HepG2 (cell line): ENCODE measurements around the gene LSS. TPM values are rescaled to one million over a fixed set of nuclear protein-coding genes. Genes with fewer than 3 reads are reported as not detected.
A peak's percentile ranks its signal among the peaks of the same experiment; 100 is the strongest.

ENCODE experiments used
- ATRX ChIP-seq: sonication (generic); formaldehyde crosslinking; IDR thresholded peaks from 2 replicates; pipeline ENCODE4 v1.4.0; 2020; ENCODE audit warnings: missing genetic modification reagents, borderline replicate concordance
- CREM ChIP-seq, 2 experiments: sonication (generic) in 1 of 2; formaldehyde crosslinking in 1 of 2; IDR thresholded peaks; 2 replicates each; pipeline versions ENCODE4 v1.4.0 to v1.6.1; 2016 to 2020; ENCODE audit warnings: antibody characterized with exemption in 1 of 2, mild to moderate bottlenecking in 1 of 2, missing genetic modification reagents in 1 of 2
- EED ChIP-seq: sonication (generic); formaldehyde crosslinking; IDR thresholded peaks from 2 replicates; pipeline ENCODE4 v1.5.0; 2020; ENCODE audit warnings: mild to moderate bottlenecking, missing genetic modification reagents
- ELF3 ChIP-seq: IDR thresholded peaks from 2 replicates; pipeline ENCODE4 v1.6.1; 2016; ENCODE audit warnings: missing genetic modification reagents, missing compliant biosample characterization
- FOXK1 ChIP-seq: sonication (generic); formaldehyde crosslinking; IDR thresholded peaks from 2 replicates; pipeline ENCODE4 v1.4.0; 2020; ENCODE audit warnings: low read depth, missing genetic modification reagents, borderline replicate concordance
- FOXK2 ChIP-seq: fragments of 450-650 bp; IDR thresholded peaks from 2 replicates; pipeline ENCODE4 v1.6.1; 2016
- GTF2F1 ChIP-seq: fragments of 150-350 bp; IDR thresholded peaks from 2 replicates; pipeline ENCODE4 v1.6.1; 2014; ENCODE audit warnings: low read length
- HNF4G ChIP-seq, 2 experiments: sonication (generic) in 1 of 2; formaldehyde crosslinking in 1 of 2; IDR thresholded peaks; 2 replicates each; pipeline versions ENCODE4 v1.4.0 to v1.6.1; 2011 to 2020; ENCODE audit warnings: borderline replicate concordance in 2 of 2, low read depth in 2 of 2, mild to moderate bottlenecking in 2 of 2, low read length in 1 of 2, missing genetic modification reagents in 1 of 2, moderate library complexity in 1 of 2
- HOXA7 ChIP-seq: sonication (generic); formaldehyde crosslinking; IDR thresholded peaks from 2 replicates; pipeline ENCODE4 v1.8.1; 2022; ENCODE audit warnings: mild to moderate bottlenecking, missing genetic modification reagents, moderate library complexity
- KDM4B ChIP-seq: sonication (generic); formaldehyde crosslinking; IDR thresholded peaks from 2 replicates; pipeline ENCODE4 v1.4.0; 2020; ENCODE audit warnings: missing genetic modification reagents
- MIER2 ChIP-seq: IDR thresholded peaks from 2 replicates; pipeline ENCODE4 v1.6.1; 2016; ENCODE audit warnings: missing biosample characterization, missing genetic modification reagents
- MXI1 ChIP-seq: IDR thresholded peaks from 3 replicates; pipeline ENCODE4 v1.6.1; 2012; ENCODE audit warnings: low read depth, low read length, inconsistent platforms, borderline replicate concordance
- MYC ChIP-seq: sonication (generic); formaldehyde crosslinking; IDR thresholded peaks from 2 replicates; pipeline ENCODE4 v1.9.0; 2021; ENCODE audit warnings: missing genetic modification reagents, borderline replicate concordance
- SMAD9 ChIP-seq: sonication (generic); formaldehyde crosslinking; IDR thresholded peaks from 2 replicates; pipeline ENCODE4 v1.5.1; 2020; ENCODE audit warnings: mild to moderate bottlenecking, missing genetic modification reagents
- STAT6 ChIP-seq: sonication (generic); formaldehyde crosslinking; IDR thresholded peaks from 2 replicates; pipeline ENCODE4 v1.4.0; 2020; ENCODE audit warnings: missing genetic modification reagents, mild to moderate bottlenecking, borderline replicate concordance
- TSC22D2 ChIP-seq: sonication (generic); formaldehyde crosslinking; IDR thresholded peaks from 2 replicates; pipeline ENCODE4 v1.5.1; 2020; ENCODE audit warnings: missing genetic modification reagents, mild to moderate bottlenecking, borderline replicate concordance
- ZFP37 ChIP-seq: sonication (generic); formaldehyde crosslinking; IDR thresholded peaks from 2 replicates; pipeline ENCODE4 v1.4.0; 2020; ENCODE audit warnings: missing genetic modification reagents, borderline replicate concordance
- ZNF180 ChIP-seq: sonication (generic); formaldehyde crosslinking; IDR thresholded peaks from 2 replicates; pipeline ENCODE4 v1.4.0; 2020; ENCODE audit warnings: low read depth, missing genetic modification reagents, borderline replicate concordance
- polyA plus RNA-seq, 8 experiments: library from polyadenylated mRNA; depleted of rRNA in 3 of 8; stranded (reverse) in 7 of 8; unstranded in 1 of 8; fragments of >200 nt; fragmentation: Illumina TruSeq in 4 of 8; extraction: Trizol in 4 of 8; gene quantifications; 2 replicates each; pipeline versions ENCODE4 v1.2.1 to v1.2.3, GENCODE V29; 2011 to 2016; ENCODE audit warnings: low read depth in 4 of 8, missing spikeins in 1 of 8, mixed read lengths in 1 of 8; ENCODE audit not compliant: insufficient read depth in 1 of 8
- total RNA-seq, 5 experiments: library from RNA; depleted of rRNA; stranded (reverse); fragments of >200 nt; fragmentation: Illumina TruSeq; extraction: Trizol; gene quantifications; 2 replicates each; pipeline ENCODE4 v1.2.3, GENCODE V29; 2016; ENCODE audit warnings: low read depth in 1 of 5
- TF ChIP-seq, protein P1 (sequence below): sonication (generic); formaldehyde crosslinking; IDR thresholded peaks from 2 replicates; pipeline ENCODE4 v1.4.0; 2020; ENCODE audit warnings: mild to moderate bottlenecking, missing genetic modification reagents
- TF ChIP-seq, protein P2 (sequence below): sonication (generic); formaldehyde crosslinking; IDR thresholded peaks from 2 replicates; pipeline ENCODE4 v1.4.0; 2020; ENCODE audit warnings: missing genetic modification reagents
- TF ChIP-seq, protein P3 (sequence below): sonication (generic); formaldehyde crosslinking; IDR thresholded peaks from 2 replicates; pipeline ENCODE4 v1.4.0; 2020; ENCODE audit warnings: low read depth, mild to moderate bottlenecking, missing genetic modification reagents

The LSS gene
- total and polyA plus RNA-seq, 2 of the 13 experiments (the other 11 are each of a cell fraction or from before 2014, with no cell fraction given), result 72.6 to 113 TPM

GRCh38 chr21:46155514-46156377, 72.8 kb downstream of the LSS start, which contains the start of gene FTCD (continued):
- peak; percentile 67; the same call in 1 of the 2 replicates for TF ChIP-seq HNF4G (IDR thresholded peaks at IDR 0.05; ENCODE audit: borderline replicate concordance, low read depth, low read length)
- TF ChIP-seq HNF4G (CRISPR knock-in tag; IDR thresholded peaks at IDR 0.05; ENCODE audit: borderline replicate concordance, low read depth), result peak; percentile 23; the same call in 1 of the 2 replicates
- no peak for TF ChIP-seq KDM4B (CRISPR knock-in tag)
- TF ChIP-seq, protein P1, sequence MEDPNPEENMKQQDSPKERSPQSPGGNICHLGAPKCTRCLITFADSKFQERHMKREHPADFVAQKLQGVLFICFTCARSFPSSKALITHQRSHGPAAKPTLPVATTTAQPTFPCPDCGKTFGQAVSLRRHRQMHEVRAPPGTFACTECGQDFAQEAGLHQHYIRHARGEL (CRISPR knock-in tag), result no peak
- TF ChIP-seq EED (CRISPR knock-in tag), result no peak
- peak; percentile 61; the same call in 1 of the 2 replicates for TF ChIP-seq CREM (IDR thresholded peaks at IDR 0.05)
- TF ChIP-seq CREM (CRISPR knock-in tag; IDR thresholded peaks at IDR 0.05), result no peak
- peak; percentile 49; the same call in 1 of the 3 replicates for TF ChIP-seq MXI1
- TF ChIP-seq GTF2F1, result no peak
- TF ChIP-seq MYC (CRISPR knock-in tag), result peak; percentile 77
- no peak for TF ChIP-seq FOXK1 (CRISPR knock-in tag)
- TF ChIP-seq TSC22D2 (CRISPR knock-in tag), result peak; percentile 38; the same call in 1 of the 2 replicates
- TF ChIP-seq FOXK2, result no peak
- TF ChIP-seq ZFP37, result no peak
- peak; percentile 95; the same call in 1 of the 2 replicates for TF ChIP-seq HOXA7 (CRISPR knock-in tag)
- TF ChIP-seq MIER2 (CRISPR knock-in tag), result no peak
- peak; percentile 45; the same call in 1 of the 2 replicates for TF ChIP-seq ZNF180 (CRISPR knock-in tag)
- TF ChIP-seq ELF3 (CRISPR knock-in tag), result peak; percentile 29; the same call in 1 of the 2 replicates
- TF ChIP-seq STAT6 (CRISPR knock-in tag), result no peak; the same call in 1 of the 2 replicates
- TF ChIP-seq, protein P2, sequence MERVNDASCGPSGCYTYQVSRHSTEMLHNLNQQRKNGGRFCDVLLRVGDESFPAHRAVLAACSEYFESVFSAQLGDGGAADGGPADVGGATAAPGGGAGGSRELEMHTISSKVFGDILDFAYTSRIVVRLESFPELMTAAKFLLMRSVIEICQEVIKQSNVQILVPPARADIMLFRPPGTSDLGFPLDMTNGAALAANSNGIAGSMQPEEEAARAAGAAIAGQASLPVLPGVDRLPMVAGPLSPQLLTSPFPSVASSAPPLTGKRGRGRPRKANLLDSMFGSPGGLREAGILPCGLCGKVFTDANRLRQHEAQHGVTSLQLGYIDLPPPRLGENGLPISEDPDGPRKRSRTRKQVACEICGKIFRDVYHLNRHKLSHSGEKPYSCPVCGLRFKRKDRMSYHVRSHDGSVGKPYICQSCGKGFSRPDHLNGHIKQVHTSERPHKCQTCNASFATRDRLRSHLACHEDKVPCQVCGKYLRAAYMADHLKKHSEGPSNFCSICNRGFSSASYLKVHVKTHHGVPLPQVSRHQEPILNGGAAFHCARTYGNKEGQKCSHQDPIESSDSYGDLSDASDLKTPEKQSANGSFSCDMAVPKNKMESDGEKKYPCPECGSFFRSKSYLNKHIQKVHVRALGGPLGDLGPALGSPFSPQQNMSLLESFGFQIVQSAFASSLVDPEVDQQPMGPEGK (CRISPR knock-in tag), result peak; percentile 60; the same call in 1 of the 2 replicates
- TF ChIP-seq SMAD9 (CRISPR knock-in tag), result no peak
- no peak for TF ChIP-seq ATRX (CRISPR knock-in tag)
- TF ChIP-seq, protein P3, sequence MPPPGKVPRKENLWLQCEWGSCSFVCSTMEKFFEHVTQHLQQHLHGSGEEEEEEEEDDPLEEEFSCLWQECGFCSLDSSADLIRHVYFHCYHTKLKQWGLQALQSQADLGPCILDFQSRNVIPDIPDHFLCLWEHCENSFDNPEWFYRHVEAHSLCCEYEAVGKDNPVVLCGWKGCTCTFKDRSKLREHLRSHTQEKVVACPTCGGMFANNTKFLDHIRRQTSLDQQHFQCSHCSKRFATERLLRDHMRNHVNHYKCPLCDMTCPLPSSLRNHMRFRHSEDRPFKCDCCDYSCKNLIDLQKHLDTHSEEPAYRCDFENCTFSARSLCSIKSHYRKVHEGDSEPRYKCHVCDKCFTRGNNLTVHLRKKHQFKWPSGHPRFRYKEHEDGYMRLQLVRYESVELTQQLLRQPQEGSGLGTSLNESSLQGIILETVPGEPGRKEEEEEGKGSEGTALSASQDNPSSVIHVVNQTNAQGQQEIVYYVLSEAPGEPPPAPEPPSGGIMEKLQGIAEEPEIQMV (CRISPR knock-in tag), result no peak
